Kidney tubule cell (primary cell): ENCODE measurements around the gene HOXD12.
A peak's percentile ranks its signal among the peaks of the same experiment; 100 is the strongest.

Experiments
- DNase-seq: peaks from one replicate; pipeline ENCODE4 v3.0.0-alpha.2; 2018; ENCODE audit warnings: low spot score

HOXD12 gene

GRCh38 chr2:176099728-176100546 lies at the start of gene HOXD12:
HOXD12 (plus strand) TSS chr2:176099795; CDS start chr2:176099802, 7 bp downstream.
- no peak for DNase-seq

DNA sequence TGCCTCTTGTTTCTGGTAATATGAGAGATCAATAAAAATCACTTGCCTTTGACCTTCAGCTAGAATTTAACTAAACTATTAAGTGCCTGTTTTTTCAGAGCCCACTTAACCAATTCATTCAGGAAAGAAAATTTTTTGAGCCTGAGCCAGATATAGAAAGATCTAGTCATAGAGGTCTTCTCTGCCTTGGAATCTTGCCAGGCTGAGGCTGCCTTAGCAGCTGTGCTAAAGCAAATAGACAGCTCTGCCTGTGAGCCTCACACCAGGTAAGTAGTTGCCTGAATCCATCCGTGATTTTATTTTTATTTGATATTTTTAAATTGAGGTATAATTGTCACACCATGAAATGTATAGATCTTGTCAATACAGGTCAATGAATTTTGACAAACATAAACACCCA lies 43.2 kb upstream of the HOXD12 start:
- DNase-seq = no peak

DNA sequence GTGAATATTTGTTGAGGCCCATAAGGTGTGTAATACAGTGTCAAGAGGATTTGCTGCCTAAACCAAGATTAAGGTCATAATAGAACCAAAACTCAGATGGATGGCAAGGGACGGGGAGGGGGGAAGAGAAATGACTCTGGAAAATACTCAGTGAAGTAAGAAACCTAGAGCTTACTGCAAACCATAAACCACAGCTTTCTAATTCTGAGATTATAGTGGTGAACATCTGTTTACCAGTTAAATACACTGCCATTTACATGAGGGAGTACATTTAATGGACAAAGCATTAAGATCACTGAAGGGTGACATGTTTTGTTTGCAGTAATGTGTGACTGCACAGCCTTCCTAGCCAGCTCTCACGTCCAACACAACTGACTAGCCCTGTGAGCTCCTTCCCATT lies 35.6 kb upstream of the HOXD12 start:
- DNase-seq = no peak

DNA sequence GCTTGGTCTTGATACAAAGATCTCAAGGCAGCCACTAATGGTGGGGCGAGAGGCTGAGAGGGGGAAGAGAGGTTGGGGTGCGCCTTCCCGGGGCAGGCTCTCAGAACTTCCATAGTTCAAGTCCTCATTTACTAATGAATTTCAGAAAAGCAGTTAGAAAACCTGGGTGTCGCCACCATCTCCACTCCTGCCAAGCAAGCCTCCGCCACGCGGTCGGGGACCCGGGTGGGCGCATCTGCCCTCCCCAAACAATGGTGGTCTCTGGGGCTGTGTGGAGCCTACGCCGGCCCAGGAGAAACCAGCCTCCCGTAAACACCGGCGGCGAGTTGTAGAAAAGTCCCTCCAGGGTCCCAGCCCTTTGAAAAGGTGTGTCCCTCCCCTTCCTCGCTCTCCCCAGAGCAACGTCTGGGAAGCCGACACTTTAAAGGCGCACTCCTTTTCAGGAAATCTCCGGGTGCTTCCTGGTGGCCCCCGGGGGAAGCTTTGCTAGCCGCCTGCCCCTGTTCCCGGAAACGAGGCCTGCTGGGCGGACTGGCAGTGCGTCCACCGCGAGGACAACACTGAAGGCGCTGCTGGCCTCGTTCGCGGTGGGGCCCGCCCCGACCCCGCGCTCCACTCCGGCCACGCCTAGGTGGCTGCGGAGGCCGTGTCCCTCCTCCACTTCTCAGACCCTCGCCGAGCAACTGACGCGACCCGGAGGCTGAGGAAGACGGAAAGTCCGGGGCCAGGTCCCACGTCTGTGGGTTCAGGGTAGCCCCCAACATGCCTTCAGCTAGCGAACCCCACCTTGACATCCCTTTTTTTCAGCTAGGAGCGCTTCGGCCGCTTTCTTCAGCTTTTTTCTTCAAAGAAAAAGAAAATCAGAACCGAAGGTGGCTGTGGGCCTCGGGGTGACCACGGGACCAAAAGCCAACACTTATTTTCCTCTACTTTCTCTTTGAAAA lies 32.7 kb upstream of the HOXD12 start:
- DNase-seq = no peak

DNA sequence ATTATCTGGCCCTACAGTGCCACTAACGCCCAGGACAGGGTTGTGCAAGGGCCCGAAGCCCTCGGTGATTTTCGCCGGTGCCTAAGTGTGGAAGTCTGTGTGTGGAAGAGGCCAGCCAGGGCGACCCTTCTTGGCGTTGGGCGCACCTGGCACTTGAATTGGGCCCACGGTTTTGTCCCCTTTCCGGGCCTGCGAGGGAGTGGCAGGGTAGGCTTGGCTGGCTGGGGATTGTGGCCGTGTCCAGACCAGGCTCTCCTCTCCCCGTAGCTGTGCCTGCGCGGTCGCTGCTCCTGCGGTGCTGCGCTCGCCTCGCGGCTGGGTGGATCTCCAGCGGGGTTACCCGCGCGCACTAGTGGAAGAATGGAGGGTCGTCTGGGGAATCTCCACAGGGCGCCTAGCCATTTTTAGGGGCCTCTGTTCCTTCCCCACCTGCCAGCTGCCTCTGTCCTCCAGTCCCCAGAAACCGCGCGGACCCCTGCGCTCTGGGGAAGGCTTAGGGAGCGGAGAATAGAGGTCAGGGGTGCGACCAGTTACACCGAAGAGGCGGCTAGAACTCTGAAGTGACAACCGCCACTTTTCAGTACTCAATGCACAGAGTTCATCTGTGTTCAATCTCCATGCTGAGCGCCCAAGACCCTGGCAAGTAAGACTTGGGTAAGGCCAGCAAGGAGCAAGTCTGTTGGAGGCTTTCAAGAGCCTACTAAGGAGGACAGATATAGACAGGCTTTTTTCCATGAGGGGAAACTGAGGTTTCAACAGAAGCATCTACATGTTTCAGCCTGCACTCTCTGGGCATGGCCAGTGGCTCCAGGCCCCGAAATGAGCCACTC lies 31.8 kb upstream of the HOXD12 start:
- DNase-seq = no peak

- no peak for DNase-seq
Measured at GRCh38 chr2:176068419-176068832, 31.2 kb upstream of the HOXD12 start.

GRCh38 chr2:176071330-176072291 lies 28.0 kb upstream of the HOXD12 start:
- no peak for DNase-seq

- no peak for DNase-seq
Measured at GRCh38 chr2:176072292-176072669, 27.3 kb upstream of the HOXD12 start.

DNA sequence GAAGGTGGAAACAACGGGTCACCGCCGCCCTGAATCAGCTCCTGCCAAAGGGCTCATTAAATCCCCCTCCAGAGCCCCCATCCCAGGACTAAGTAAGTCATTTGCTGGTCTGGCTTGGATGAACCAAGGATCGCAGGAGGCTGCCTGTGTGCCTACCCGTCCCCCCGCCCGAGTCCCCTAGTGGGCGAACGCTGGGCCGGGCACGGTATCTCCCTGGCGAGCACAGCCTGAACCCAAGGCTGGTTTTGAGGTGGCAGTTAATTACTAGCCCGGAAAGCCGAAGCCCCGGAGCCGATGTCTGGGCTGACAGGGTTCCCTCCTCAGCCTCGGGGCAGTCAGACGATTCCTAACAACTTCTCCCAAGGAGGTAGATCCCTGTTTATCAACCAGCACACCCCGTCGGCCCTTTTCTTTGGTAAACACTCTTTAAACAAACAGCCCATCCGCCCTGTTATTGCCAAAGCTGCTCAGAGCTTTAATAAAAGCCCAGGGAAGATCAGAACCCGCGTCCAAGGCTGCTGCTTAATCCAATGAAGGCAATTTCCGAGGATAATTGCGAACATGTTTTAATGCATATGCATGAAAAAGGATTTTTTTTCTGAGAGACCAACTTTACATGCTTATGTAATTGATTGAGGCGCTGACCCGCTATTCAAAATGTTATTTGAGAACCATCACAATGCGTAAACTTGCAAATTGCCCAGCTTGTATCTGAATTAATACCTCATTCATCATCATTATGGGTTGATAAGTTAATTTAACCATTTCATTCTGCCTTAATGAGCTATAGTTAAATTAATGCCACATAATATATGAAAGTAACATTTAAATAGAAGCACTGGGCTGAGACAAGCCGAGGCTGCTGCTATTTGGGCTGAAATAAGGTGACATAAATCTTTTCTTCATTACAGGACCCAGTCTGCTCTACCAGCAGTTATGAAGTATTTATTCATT lies 26.4 kb upstream of the HOXD12 start:
- no peak for DNase-seq

GRCh38 chr2:176074919-176075425 lies 24.6 kb upstream of the HOXD12 start:
- no peak for DNase-seq

- no peak for DNase-seq
Measured at GRCh38 chr2:176075481-176075880, 24.1 kb upstream of the HOXD12 start.

- no peak for DNase-seq
Measured at GRCh38 chr2:176076063-176076462, 23.5 kb upstream of the HOXD12 start.

- no peak for DNase-seq
Measured at GRCh38 chr2:176076796-176077195, 22.8 kb upstream of the HOXD12 start.

- DNase-seq = no peak
Measured at GRCh38 chr2:176078541-176079284, 20.9 kb upstream of the HOXD12 start.

- DNase-seq = no peak
Measured at GRCh38 chr2:176079285-176079830, 20.2 kb upstream of the HOXD12 start.

- DNase-seq = peak; percentile 61
Measured at GRCh38 chr2:176079831-176080539, 19.6 kb upstream of the HOXD12 start.

GRCh38 chr2:176080540-176081375 lies 18.8 kb upstream of the HOXD12 start:
- DNase-seq = no peak
